HFFc6 (cell line): ENCODE results near the gene ABTB2. TPM values are rescaled to one million over a fixed set of nuclear protein-coding genes. Genes with fewer than 3 reads are reported as not detected.

Experiments
- DNase-seq: peaks from one replicate; pipeline ENCODE4 v3.0.0-alpha.2; 2018
- H3K27ac Mint-ChIP-seq: 2 replicates; pipeline ENCODE4 v1.8.0; 2020; ENCODE audit warnings: mild to moderate bottlenecking, mixed read lengths
- H3K27me3 Mint-ChIP-seq: 2 replicates; pipeline ENCODE4 v1.8.0; 2021; ENCODE audit warnings: mild to moderate bottlenecking, moderate library complexity, mixed read lengths; ENCODE audit not compliant: insufficient read depth
- H3K36me3 Mint-ChIP-seq: 2 replicates; pipeline ENCODE4 v1.8.0; 2021; ENCODE audit warnings: low read depth, mixed read lengths
- H3K4me1 Mint-ChIP-seq: 2 replicates; pipeline ENCODE4 v1.8.0; 2020; ENCODE audit warnings: low read depth, mixed read lengths
- H3K4me3 Mint-ChIP-seq: 2 replicates; pipeline ENCODE4 v1.8.0; 2020; ENCODE audit warnings: mild to moderate bottlenecking, moderate library complexity, mixed read lengths
- H3K9me3 Mint-ChIP-seq: 2 replicates; pipeline ENCODE4 v1.8.0; 2020; ENCODE audit warnings: mild to moderate bottlenecking, mixed read lengths
- total RNA-seq, 6 experiments: library from RNA; stranded (reverse); fragmentation: NEBNext Ultra II Directional; extraction: Animal tissue kit (Norgen Biotek cat#: 25700); gene quantifications; 2 replicates in 1 of 6; 3 replicates in 5 of 6; pipeline ENCODE4 v1.2.3, GENCODE V29; 2021
- TF ChIP-seq, protein P1 (sequence below): fragments of 200-600 bp; sonication (generic); IDR thresholded peaks from 2 replicates; pipeline ENCODE4 v1.5.0; 2021; ENCODE audit warnings: antibody characterized with exemption, mild to moderate bottlenecking

Gene ABTB2
- total RNA-seq, 6 experiments from 2014 or later: 2.5 to 3.6 (median 2.8) TPM

GRCh38 chr11:34300026-34300925 lies 57.5 kb downstream of the ABTB2 start:
- Mint-ChIP-seq H3K9me3 (no peaks in the 10 kb centered on the region), H3K4me1 (peaks cover 34% of the 10 kb centered on the region), H3K4me3 (no peak overlapping the region), H3K36me3 (no peaks in the 10 kb centered on the region), H3K27ac (no peak overlapping the region), H3K27me3 (peaks cover 2% of the 10 kb centered on the region; the same call in 1 of the 2 replicates)
- DNase-seq: no peak
- TF ChIP-seq, protein P1, sequence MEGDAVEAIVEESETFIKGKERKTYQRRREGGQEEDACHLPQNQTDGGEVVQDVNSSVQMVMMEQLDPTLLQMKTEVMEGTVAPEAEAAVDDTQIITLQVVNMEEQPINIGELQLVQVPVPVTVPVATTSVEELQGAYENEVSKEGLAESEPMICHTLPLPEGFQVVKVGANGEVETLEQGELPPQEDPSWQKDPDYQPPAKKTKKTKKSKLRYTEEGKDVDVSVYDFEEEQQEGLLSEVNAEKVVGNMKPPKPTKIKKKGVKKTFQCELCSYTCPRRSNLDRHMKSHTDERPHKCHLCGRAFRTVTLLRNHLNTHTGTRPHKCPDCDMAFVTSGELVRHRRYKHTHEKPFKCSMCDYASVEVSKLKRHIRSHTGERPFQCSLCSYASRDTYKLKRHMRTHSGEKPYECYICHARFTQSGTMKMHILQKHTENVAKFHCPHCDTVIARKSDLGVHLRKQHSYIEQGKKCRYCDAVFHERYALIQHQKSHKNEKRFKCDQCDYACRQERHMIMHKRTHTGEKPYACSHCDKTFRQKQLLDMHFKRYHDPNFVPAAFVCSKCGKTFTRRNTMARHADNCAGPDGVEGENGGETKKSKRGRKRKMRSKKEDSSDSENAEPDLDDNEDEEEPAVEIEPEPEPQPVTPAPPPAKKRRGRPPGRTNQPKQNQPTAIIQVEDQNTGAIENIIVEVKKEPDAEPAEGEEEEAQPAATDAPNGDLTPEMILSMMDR: no peak

GRCh38 chr11:34299284-34299972 lies 58.4 kb downstream of the ABTB2 start:
- no peak for DNase-seq
- Mint-ChIP-seq H3K4me3 (no peak overlapping the region), H3K27ac (no peak overlapping the region), H3K4me1 (peaks cover 30% of the 10 kb centered on the region), H3K27me3 (peaks cover 3% of the 10 kb centered on the region; the same call in 1 of the 2 replicates), H3K36me3 (no peaks in the 10 kb centered on the region), H3K9me3 (no peaks in the 10 kb centered on the region)
- TF ChIP-seq, protein P1: no peak

DNA sequence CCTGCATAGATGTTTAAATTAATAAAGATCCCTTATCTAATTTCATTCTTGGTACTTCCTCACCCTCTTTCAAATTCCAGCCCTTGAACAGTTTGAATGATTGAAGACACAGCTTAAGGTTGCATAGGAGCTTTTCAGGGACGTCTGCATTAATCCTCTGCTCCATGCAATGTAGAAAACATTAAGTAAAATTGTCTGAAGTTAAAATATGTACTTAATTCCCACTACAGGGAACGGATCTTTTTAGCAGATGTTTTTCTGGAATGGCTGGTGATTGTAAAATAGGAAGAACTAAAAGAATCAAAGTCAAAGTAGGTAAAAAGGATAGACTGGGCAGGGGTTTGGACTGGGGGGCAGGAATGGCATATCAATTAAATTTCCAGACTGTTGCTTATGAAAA lies 58.9 kb downstream of the ABTB2 start:
- no peak for DNase-seq
- H3K4me1 Mint-ChIP-seq: peaks cover 30% of the 10 kb centered on the region
- H3K9me3 Mint-ChIP-seq: no peaks in the 10 kb centered on the region
- H3K36me3 Mint-ChIP-seq: no peaks in the 10 kb centered on the region
- H3K4me3 Mint-ChIP-seq: no peak overlapping the region
- H3K27me3 Mint-ChIP-seq: peaks cover 8% of the 10 kb centered on the region
- H3K27ac Mint-ChIP-seq: no peak overlapping the region
- TF ChIP-seq, protein P1: no peak

DNA sequence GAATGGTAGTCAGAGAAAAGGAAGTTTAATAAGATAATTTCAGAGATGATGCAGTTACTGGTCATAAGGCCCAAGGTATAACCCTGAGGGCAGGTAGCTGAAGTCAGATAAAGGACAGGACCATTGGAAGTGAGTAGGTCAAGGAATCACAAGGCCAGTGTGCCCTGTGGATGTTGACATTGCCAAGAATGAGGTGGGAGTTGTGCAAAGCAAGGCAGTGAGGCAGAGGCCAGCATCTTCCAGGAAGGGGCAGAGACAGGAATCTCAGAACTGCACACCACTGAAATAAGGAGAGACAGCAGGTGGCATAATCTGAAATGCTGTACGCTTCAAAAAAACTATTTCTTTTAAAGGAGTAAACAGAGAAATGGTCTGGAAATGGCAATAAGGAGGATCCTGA lies 61.4 kb downstream of the ABTB2 start:
- Mint-ChIP-seq H3K4me3 (no peak overlapping the region), H3K9me3 (no peaks in the 10 kb centered on the region), H3K36me3 (no peaks in the 10 kb centered on the region), H3K27ac (no peak overlapping the region), H3K4me1 (peaks cover 10% of the 10 kb centered on the region), H3K27me3 (peaks cover 10% of the 10 kb centered on the region)
- TF ChIP-seq, protein P1: no peak
- DNase-seq: no peak

GRCh38 chr11:34292546-34292945 lies 65.3 kb downstream of the ABTB2 start:
- Mint-ChIP-seq H3K9me3 (no peaks in the 10 kb centered on the region), H3K27ac (no peak overlapping the region), H3K4me3 (no peak overlapping the region), H3K4me1 (no peaks in the 10 kb centered on the region), H3K36me3 (no peaks in the 10 kb centered on the region), H3K27me3 (peaks cover 16% of the 10 kb centered on the region)
- TF ChIP-seq, protein P1: no peak
- no peak for DNase-seq
